Type B pancreatic cell (in vitro differentiated cells): Measurements from ENCODE around the gene LAMC3. TPM values are rescaled to one million over a fixed set of nuclear protein-coding genes. Genes with fewer than 3 reads are reported as not detected.

Source experiments
- DNase-seq: peaks from one replicate; pipeline ENCODE4 v3.0.0; 2021; ENCODE audit warnings: mixed read lengths; ENCODE audit not compliant: unreplicated experiment; ENCODE audit errors: extremely low spot score
- H3K27ac Mint-ChIP-seq: 2 replicates; pipeline ENCODE4 v1.8.0; 2021; ENCODE audit warnings: mild to moderate bottlenecking, mixed read lengths
- H3K27me3 Mint-ChIP-seq: 2 replicates; pipeline ENCODE4 v1.8.0; 2021; ENCODE audit warnings: mixed read lengths
- H3K36me3 Mint-ChIP-seq: 2 replicates; pipeline ENCODE4 v1.8.0; 2021; ENCODE audit warnings: mixed read lengths
- H3K4me1 Mint-ChIP-seq: one replicate; pipeline ENCODE4 v1.8.0; 2021; ENCODE audit warnings: mixed read lengths; ENCODE audit not compliant: unreplicated experiment
- H3K4me3 Mint-ChIP-seq: 2 replicates; pipeline ENCODE4 v1.8.0; 2021; ENCODE audit warnings: mild to moderate bottlenecking, mixed read lengths
- H3K9me3 Mint-ChIP-seq: 2 replicates; pipeline ENCODE4 v1.8.0; 2021; ENCODE audit warnings: mixed read lengths
- CTCF ChIP-seq: fragments of 200-600 bp; sonication (generic); conservative IDR thresholded peaks from 2 replicates; pipeline ENCODE4 v1.5.0; 2021; ENCODE audit warnings: antibody characterized with exemption, mild to moderate bottlenecking
- total RNA-seq: library from RNA; stranded (reverse); gene quantifications from 2 replicates; pipeline ENCODE4 v1.2.1, GENCODE V29; 2021; ENCODE audit warnings: low replicate concordance

Gene LAMC3
- total RNA-seq, 1 donor from 2014 or later: 7.2 TPM

GRCh38 chr9:131084661-131085369, 75.8 kb downstream of the LAMC3 start:
- no peak overlapping the region for H3K4me3 Mint-ChIP-seq
- no peaks in the 10 kb centered on the region for H3K9me3 Mint-ChIP-seq
- no peak overlapping the region for H3K27ac Mint-ChIP-seq
- TF ChIP-seq CTCF: no peak
- H3K4me1 Mint-ChIP-seq: no peaks in the 10 kb centered on the region
- H3K27me3 Mint-ChIP-seq: peaks cover 7% of the 10 kb centered on the region
- no peaks in the 10 kb centered on the region for H3K36me3 Mint-ChIP-seq
- DNase-seq: no peak

- Mint-ChIP-seq H3K4me3 (no peak overlapping the region), H3K9me3 (no peaks in the 10 kb centered on the region), H3K27ac (no peak overlapping the region), H3K36me3 (no peaks in the 10 kb centered on the region), H3K4me1 (no peaks in the 10 kb centered on the region), H3K27me3 (peaks cover 7% of the 10 kb centered on the region)
- DNase-seq: no peak
- no peak for TF ChIP-seq CTCF
Measured at GRCh38 chr9:131085370-131086122, 76.6 kb downstream of the LAMC3 start.

GRCh38 chr9:131087354-131087893, 78.5 kb downstream of the LAMC3 start:
- Mint-ChIP-seq H3K27me3 (peaks cover 3% of the 10 kb centered on the region), H3K4me3 (no peak overlapping the region), H3K4me1 (no peaks in the 10 kb centered on the region), H3K36me3 (no peaks in the 10 kb centered on the region), H3K9me3 (no peaks in the 10 kb centered on the region), H3K27ac (no peak overlapping the region)
- no peak for TF ChIP-seq CTCF
- no peak for DNase-seq

GRCh38 chr9:131090025-131090787, 81.2 kb downstream of the LAMC3 start:
- no peak for DNase-seq
- no peaks in the 10 kb centered on the region for H3K9me3 Mint-ChIP-seq
- H3K4me3 Mint-ChIP-seq: no peak overlapping the region
- peaks cover 10% of the 10 kb centered on the region for H3K4me1 Mint-ChIP-seq
- H3K27ac Mint-ChIP-seq: no peak overlapping the region
- no peaks in the 10 kb centered on the region for H3K36me3 Mint-ChIP-seq
- no peak for TF ChIP-seq CTCF
- H3K27me3 Mint-ChIP-seq: peaks cover 5% of the 10 kb centered on the region

- DNase-seq: no peak
- no peaks in the 10 kb centered on the region for H3K9me3 Mint-ChIP-seq
- peaks cover 9% of the 10 kb centered on the region for H3K27me3 Mint-ChIP-seq
- H3K36me3 Mint-ChIP-seq: no peaks in the 10 kb centered on the region
- H3K27ac Mint-ChIP-seq: no peak overlapping the region
- H3K4me1 Mint-ChIP-seq: peaks cover 15% of the 10 kb centered on the region
- no peak overlapping the region for H3K4me3 Mint-ChIP-seq
- no peak for TF ChIP-seq CTCF
Measured at GRCh38 chr9:131091352-131091992, 82.5 kb downstream of the LAMC3 start.
